NCI-H146 treated with DMSO at 0.1 percent for 48 hours (cell line): ENCODE data around the gene FOXJ3.

Source experiments
- DNase-seq: peaks from one replicate; lab custom pipeline; 2025; ENCODE audit not compliant: unreplicated experiment; lab: John Stamatoyannopoulos, UW

FOXJ3 gene

GRCh38 chr1:42335050-42335808 is at the start of gene FOXJ3:
Gene FOXJ3 (minus strand): TSS chr1:42335235. CDS start chr1:42311093, 24,142 bp downstream.
- peak; percentile 49 for DNase-seq

- DNase-seq: no peak
These were observed 46.2 kb upstream of the FOXJ3 start for GRCh38 chr1:42381280-42381673.

- DNase-seq: peak; percentile 43
These were observed 45.7 kb upstream of the FOXJ3 start, which contains the start of gene RIMKLA for GRCh38 chr1:42380586-42381279. Gene RIMKLA (plus strand): TSS chr1:42380792. CDS start chr1:42380935, 143 bp downstream.

GRCh38 chr1:42379794-42380585 is 45.0 kb upstream of the FOXJ3 start:
- DNase-seq: peak; percentile 43

- DNase-seq: no peak
These were observed 37.8 kb upstream of the FOXJ3 start for GRCh38 chr1:42372796-42373195.

- no peak for DNase-seq
These were observed 36.0 kb upstream of the FOXJ3 start for GRCh38 chr1:42370876-42371549.

- no peak for DNase-seq
These were observed 34.4 kb upstream of the FOXJ3 start for GRCh38 chr1:42369471-42369870.

- no peak for DNase-seq
These were observed 33.2 kb upstream of the FOXJ3 start for GRCh38 chr1:42368096-42368795.

- no peak for DNase-seq
These were observed 30.1 kb upstream of the FOXJ3 start for GRCh38 chr1:42365118-42365517.

GRCh38 chr1:42364542-42364941 is 29.5 kb upstream of the FOXJ3 start:
- no peak for DNase-seq

- DNase-seq: no peak
These were observed 29.1 kb upstream of the FOXJ3 start for GRCh38 chr1:42364089-42364488.

- no peak for DNase-seq
These were observed 24.4 kb upstream of the FOXJ3 start for GRCh38 chr1:42359466-42359865.

GRCh38 chr1:42358791-42359190 is 23.8 kb upstream of the FOXJ3 start:
- no peak for DNase-seq

- DNase-seq: no peak
These were observed 15.1 kb upstream of the FOXJ3 start for GRCh38 chr1:42350086-42350485.

GRCh38 chr1:42348498-42348897 is 13.5 kb upstream of the FOXJ3 start:
- DNase-seq: no peak

- no peak for DNase-seq
These were observed 8.0 kb upstream of the FOXJ3 start for GRCh38 chr1:42343049-42343448.

GRCh38 chr1:42340901-42341300 is 5.9 kb upstream of the FOXJ3 start:
- DNase-seq: peak; percentile 67

GRCh38 chr1:42340093-42340492 is 5.1 kb upstream of the FOXJ3 start:
- DNase-seq: peak; percentile 98

GRCh38 chr1:42336978-42337377 is 1.9 kb upstream of the FOXJ3 start:
- DNase-seq: no peak

GRCh38 chr1:42335809-42336518 is 929 bp upstream of the FOXJ3 start:
- DNase-seq: peak; percentile 95
